Liver (tissue), 9 donors: ENCODE results near the gene DAB1. TPM values are rescaled to one million over a fixed set of nuclear protein-coding genes. Genes with fewer than 3 reads are reported as not detected.
A peak's percentile ranks its signal among the peaks of the same experiment; 100 is the strongest.

Source experiments
- DNase-seq: peaks from one replicate; pipeline ENCODE4 v3.0.0-alpha.2; 2017; ENCODE audit warnings: low spot score
- H3K27ac ChIP-seq, 2 donors: one replicate each; pipeline ENCODE4 v1.7.0; 2013; ENCODE audit warnings: inconsistent platforms in 2 of 2, low read length in 2 of 2, control low read depth in 1 of 2, low read depth in 1 of 2, mild to moderate bottlenecking in 1 of 2
- H3K27me3 ChIP-seq, 4 donors: one replicate each; pipeline versions ENCODE4 v1.6.1 to v1.7.0; 2013; ENCODE audit warnings: low read length in 3 of 4, inconsistent platforms in 1 of 4, mild to moderate bottlenecking in 1 of 4, moderate library complexity in 1 of 4; ENCODE audit not compliant: control insufficient read depth in 4 of 4, insufficient read depth in 4 of 4
- H3K36me3 ChIP-seq, 4 donors: one replicate each; pipeline versions ENCODE4 v1.6.1 to v1.7.0; 2013; ENCODE audit warnings: low read length in 3 of 4, mild to moderate bottlenecking in 3 of 4, low read depth in 1 of 4, moderate library complexity in 1 of 4; ENCODE audit not compliant: control insufficient read depth in 4 of 4, insufficient read depth in 3 of 4
- H3K4me1 ChIP-seq, 4 donors: one replicate each; pipeline versions ENCODE4 v1.6.1 to v1.7.0; 2013; ENCODE audit warnings: low read length in 3 of 4, mild to moderate bottlenecking in 3 of 4, moderate library complexity in 1 of 4; ENCODE audit not compliant: control insufficient read depth in 4 of 4, insufficient read depth in 4 of 4
- H3K4me3 ChIP-seq, 3 donors: one replicate each; pipeline versions ENCODE4 v1.6.1 to v1.7.0; 2013; ENCODE audit warnings: low read length in 3 of 3, control low read depth in 1 of 3, low read depth in 1 of 3, mild to moderate bottlenecking in 1 of 3
- H3K9ac ChIP-seq, 2 donors: one replicate each; pipeline ENCODE4 v1.7.0; 2013; ENCODE audit warnings: low read length in 2 of 2, mild to moderate bottlenecking in 2 of 2, moderate library complexity in 2 of 2, control low read depth in 1 of 2, low read depth in 1 of 2
- H3K9me3 ChIP-seq, 4 donors: one replicate each; pipeline versions ENCODE4 v1.6.1 to v1.7.0; 2013; ENCODE audit warnings: low read length in 3 of 4; ENCODE audit not compliant: control insufficient read depth in 4 of 4
- EGR1 ChIP-seq, 2 donors: IDR thresholded peaks; 2 replicates each; pipeline ENCODE4 v1.6.1; 2016 to 2018; ENCODE audit warnings: antibody characterized with exemption in 2 of 2, low read depth in 2 of 2
- FOXA1 ChIP-seq: IDR thresholded peaks from 2 replicates; pipeline ENCODE4 v1.6.1; 2016; ENCODE audit warnings: antibody characterized with exemption
- FOXA2 ChIP-seq: IDR thresholded peaks from 2 replicates; pipeline ENCODE4 v1.6.1; 2016; ENCODE audit warnings: antibody characterized with exemption
- HNF4A ChIP-seq, 2 donors: conservative IDR thresholded peaks; 2 replicates each; pipeline ENCODE4 v1.6.1; 2016; ENCODE audit warnings: antibody characterized with exemption in 2 of 2, mild to moderate bottlenecking in 2 of 2
- HNF4G ChIP-seq: IDR thresholded peaks from 2 replicates; pipeline ENCODE4 v1.6.1; 2016; ENCODE audit warnings: antibody characterized with exemption
- JUND ChIP-seq, 2 donors: IDR thresholded peaks; 2 replicates each; pipeline ENCODE4 v1.6.1; 2016; ENCODE audit warnings: antibody characterized with exemption in 2 of 2
- NR2F2 ChIP-seq: IDR thresholded peaks from 2 replicates; pipeline ENCODE4 v1.6.1; 2016; ENCODE audit warnings: antibody characterized with exemption
- RAD21 ChIP-seq, 2 donors: IDR thresholded peaks; 2 replicates each; pipeline ENCODE4 v1.6.1; 2016; ENCODE audit warnings: antibody characterized with exemption in 2 of 2, mild to moderate bottlenecking in 2 of 2
- RXRA ChIP-seq, 2 donors: IDR thresholded peaks; 2 replicates each; pipeline ENCODE4 v1.6.1; 2017 to 2018; ENCODE audit warnings: antibody characterized with exemption in 2 of 2, mild to moderate bottlenecking in 1 of 2
- SP1 ChIP-seq: IDR thresholded peaks from 2 replicates; pipeline ENCODE4 v1.6.1; 2018; ENCODE audit warnings: antibody characterized with exemption, mild to moderate bottlenecking
- TAF1 ChIP-seq: conservative IDR thresholded peaks from 2 replicates; pipeline ENCODE4 v1.6.1; 2016; ENCODE audit warnings: antibody characterized with exemption, mild to moderate bottlenecking
- YY1 ChIP-seq: IDR thresholded peaks from 2 replicates; pipeline ENCODE4 v1.6.1; 2016; ENCODE audit warnings: antibody characterized with exemption, mild to moderate bottlenecking
- WGBS: extraction: QIAGEN DNeasy Blood & Tissue Kit; methylation state at CpG from one replicate; pipeline ENCODE4 v1.1.7; 2013; 5-methylcytosine and 5-hydroxymethylcytosine counted together
- polyA plus RNA-seq, 2 donors: library from polyadenylated mRNA; stranded (reverse) in 1 of 2; unstranded in 1 of 2; fragments of 200-250 nt in 1 of 2; fragments of >200 nt in 1 of 2; fragmentation: Nextera tagmentation in 1 of 2; extraction: Ambion mirVana in 1 of 2; gene quantifications; one replicate each; pipeline versions ENCODE4 v1.2.1 to v1.2.3, GENCODE V29; 2013 to 2015
- total RNA-seq, 2 donors: library from RNA; depleted of rRNA; stranded (reverse); fragments of >200 nt; gene quantifications; one replicate each; pipeline ENCODE4 v1.2.3, GENCODE V29; 2014
- TF ChIP-seq, protein P1 (sequence below): IDR thresholded peaks from 2 replicates; pipeline ENCODE4 v1.6.1; 2016; ENCODE audit warnings: antibody characterized with exemption
- TF ChIP-seq, protein P2 (sequence below): IDR thresholded peaks from 2 replicates; pipeline ENCODE4 v1.6.1; 2016; ENCODE audit warnings: antibody characterized with exemption, mild to moderate bottlenecking
- TF ChIP-seq, protein P3 (sequence below): IDR thresholded peaks from 2 replicates; pipeline ENCODE4 v1.6.1; 2016; ENCODE audit warnings: antibody characterized with exemption
- TF ChIP-seq, protein P4 (sequence below): IDR thresholded peaks from 2 replicates; pipeline ENCODE4 v1.6.1; 2016; ENCODE audit warnings: antibody characterized with exemption
- TF ChIP-seq, protein P5 (sequence below): fragments of 150-350 bp; IDR thresholded peaks from 2 replicates; pipeline ENCODE4 v1.5.1; 2017; ENCODE audit warnings: improper control_type of control experiment, low read depth, low read length; ENCODE audit not compliant: missing input control
- donor health status: healthy.
- donor health status: healthy.
- donor health status: healthy.
- donor health status: healthy.
- donor health status: healthy.

The DAB1 gene
- total and polyA plus RNA-seq, 4 donors = 0.54 to 1.7 (median 1.2) TPM

DNA sequence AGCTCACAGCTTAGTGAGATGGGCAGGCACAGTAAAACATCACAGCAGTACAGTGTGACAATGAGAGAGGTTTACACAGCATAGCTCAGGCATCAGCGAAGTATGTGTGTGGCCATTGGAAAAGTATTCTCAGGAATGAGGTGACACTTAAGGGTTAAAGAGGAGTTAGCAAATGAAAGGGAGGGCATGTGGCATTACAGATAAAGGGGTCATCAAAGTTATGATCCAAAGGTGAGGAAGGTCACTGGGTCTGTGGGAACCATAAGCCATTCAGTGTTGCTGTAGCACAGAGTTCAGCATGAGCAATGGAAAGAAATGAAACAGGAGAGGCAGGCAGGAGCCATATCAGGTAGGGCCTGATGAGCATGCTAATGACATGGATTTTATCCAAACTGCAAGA lies 453.6 kb downstream of the DAB1 start:
- TF ChIP-seq FOXA1 (no peak), FOXA2 (no peak), NR2F2 (no peak), HNF4A (conservative IDR thresholded peaks at IDR 0.05) (peak; percentile 4 to 17), HNF4G (no peak), RAD21 (IDR thresholded peaks at IDR 0.05) (no peak), JUND (IDR thresholded peaks at IDR 0.05) (no peak), EGR1 (IDR thresholded peaks at IDR 0.05; ENCODE audit: low read depth in 2 of 2) (no peak), SP1 (no peak), TAF1 (no peak), YY1 (no peak), RXRA (IDR thresholded peaks at IDR 0.05) (peak; percentile 28 to 29)
- TF ChIP-seq, protein P1, sequence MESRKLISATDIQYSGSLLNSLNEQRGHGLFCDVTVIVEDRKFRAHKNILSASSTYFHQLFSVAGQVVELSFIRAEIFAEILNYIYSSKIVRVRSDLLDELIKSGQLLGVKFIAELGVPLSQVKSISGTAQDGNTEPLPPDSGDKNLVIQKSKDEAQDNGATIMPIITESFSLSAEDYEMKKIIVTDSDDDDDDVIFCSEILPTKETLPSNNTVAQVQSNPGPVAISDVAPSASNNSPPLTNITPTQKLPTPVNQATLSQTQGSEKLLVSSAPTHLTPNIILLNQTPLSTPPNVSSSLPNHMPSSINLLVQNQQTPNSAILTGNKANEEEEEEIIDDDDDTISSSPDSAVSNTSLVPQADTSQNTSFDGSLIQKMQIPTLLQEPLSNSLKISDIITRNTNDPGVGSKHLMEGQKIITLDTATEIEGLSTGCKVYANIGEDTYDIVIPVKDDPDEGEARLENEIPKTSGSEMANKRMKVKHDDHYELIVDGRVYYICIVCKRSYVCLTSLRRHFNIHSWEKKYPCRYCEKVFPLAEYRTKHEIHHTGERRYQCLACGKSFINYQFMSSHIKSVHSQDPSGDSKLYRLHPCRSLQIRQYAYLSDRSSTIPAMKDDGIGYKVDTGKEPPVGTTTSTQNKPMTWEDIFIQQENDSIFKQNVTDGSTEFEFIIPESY = no peak
- TF ChIP-seq, protein P2, sequence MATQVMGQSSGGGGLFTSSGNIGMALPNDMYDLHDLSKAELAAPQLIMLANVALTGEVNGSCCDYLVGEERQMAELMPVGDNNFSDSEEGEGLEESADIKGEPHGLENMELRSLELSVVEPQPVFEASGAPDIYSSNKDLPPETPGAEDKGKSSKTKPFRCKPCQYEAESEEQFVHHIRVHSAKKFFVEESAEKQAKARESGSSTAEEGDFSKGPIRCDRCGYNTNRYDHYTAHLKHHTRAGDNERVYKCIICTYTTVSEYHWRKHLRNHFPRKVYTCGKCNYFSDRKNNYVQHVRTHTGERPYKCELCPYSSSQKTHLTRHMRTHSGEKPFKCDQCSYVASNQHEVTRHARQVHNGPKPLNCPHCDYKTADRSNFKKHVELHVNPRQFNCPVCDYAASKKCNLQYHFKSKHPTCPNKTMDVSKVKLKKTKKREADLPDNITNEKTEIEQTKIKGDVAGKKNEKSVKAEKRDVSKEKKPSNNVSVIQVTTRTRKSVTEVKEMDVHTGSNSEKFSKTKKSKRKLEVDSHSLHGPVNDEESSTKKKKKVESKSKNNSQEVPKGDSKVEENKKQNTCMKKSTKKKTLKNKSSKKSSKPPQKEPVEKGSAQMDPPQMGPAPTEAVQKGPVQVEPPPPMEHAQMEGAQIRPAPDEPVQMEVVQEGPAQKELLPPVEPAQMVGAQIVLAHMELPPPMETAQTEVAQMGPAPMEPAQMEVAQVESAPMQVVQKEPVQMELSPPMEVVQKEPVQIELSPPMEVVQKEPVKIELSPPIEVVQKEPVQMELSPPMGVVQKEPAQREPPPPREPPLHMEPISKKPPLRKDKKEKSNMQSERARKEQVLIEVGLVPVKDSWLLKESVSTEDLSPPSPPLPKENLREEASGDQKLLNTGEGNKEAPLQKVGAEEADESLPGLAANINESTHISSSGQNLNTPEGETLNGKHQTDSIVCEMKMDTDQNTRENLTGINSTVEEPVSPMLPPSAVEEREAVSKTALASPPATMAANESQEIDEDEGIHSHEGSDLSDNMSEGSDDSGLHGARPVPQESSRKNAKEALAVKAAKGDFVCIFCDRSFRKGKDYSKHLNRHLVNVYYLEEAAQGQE = no peak
- TF ChIP-seq, protein P3, sequence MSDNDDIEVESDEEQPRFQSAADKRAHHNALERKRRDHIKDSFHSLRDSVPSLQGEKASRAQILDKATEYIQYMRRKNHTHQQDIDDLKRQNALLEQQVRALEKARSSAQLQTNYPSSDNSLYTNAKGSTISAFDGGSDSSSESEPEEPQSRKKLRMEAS = no peak
- TF ChIP-seq, protein P4, sequence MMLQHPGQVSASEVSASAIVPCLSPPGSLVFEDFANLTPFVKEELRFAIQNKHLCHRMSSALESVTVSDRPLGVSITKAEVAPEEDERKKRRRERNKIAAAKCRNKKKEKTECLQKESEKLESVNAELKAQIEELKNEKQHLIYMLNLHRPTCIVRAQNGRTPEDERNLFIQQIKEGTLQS = no peak
- TF ChIP-seq, protein P5, sequence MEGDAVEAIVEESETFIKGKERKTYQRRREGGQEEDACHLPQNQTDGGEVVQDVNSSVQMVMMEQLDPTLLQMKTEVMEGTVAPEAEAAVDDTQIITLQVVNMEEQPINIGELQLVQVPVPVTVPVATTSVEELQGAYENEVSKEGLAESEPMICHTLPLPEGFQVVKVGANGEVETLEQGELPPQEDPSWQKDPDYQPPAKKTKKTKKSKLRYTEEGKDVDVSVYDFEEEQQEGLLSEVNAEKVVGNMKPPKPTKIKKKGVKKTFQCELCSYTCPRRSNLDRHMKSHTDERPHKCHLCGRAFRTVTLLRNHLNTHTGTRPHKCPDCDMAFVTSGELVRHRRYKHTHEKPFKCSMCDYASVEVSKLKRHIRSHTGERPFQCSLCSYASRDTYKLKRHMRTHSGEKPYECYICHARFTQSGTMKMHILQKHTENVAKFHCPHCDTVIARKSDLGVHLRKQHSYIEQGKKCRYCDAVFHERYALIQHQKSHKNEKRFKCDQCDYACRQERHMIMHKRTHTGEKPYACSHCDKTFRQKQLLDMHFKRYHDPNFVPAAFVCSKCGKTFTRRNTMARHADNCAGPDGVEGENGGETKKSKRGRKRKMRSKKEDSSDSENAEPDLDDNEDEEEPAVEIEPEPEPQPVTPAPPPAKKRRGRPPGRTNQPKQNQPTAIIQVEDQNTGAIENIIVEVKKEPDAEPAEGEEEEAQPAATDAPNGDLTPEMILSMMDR = no peak
- no peak overlapping the region for H3K4me3 ChIP-seq
- H3K4me1 ChIP-seq = peaks cover 0 to 36% (median 4%) of the 10 kb centered on the region in 4 donors
- 91% methylated on average over 1 of the region's 1 CpG for whole genome bisulfite sequencing
- no peak for DNase-seq
- no peaks in the 10 kb centered on the region for H3K27me3 ChIP-seq
- H3K9ac ChIP-seq = no peak overlapping the region
- H3K27ac ChIP-seq = peak overlapping the region; percentile 1 to 2
- no peaks in the 10 kb centered on the region for H3K36me3 ChIP-seq
- no peaks in the 10 kb centered on the region for H3K9me3 ChIP-seq
